ENCODE measurements around the gene IQGAP3. TPM values are rescaled to one million over a fixed set of nuclear protein-coding genes. Genes with fewer than 3 reads are reported as not detected.

The IQGAP3 gene
- total and polyA plus RNA-seq, 2 donors (not counting 1 experiment from before 2014, with no cell fraction given), result 2.7 to 16.0 TPM

DNA sequence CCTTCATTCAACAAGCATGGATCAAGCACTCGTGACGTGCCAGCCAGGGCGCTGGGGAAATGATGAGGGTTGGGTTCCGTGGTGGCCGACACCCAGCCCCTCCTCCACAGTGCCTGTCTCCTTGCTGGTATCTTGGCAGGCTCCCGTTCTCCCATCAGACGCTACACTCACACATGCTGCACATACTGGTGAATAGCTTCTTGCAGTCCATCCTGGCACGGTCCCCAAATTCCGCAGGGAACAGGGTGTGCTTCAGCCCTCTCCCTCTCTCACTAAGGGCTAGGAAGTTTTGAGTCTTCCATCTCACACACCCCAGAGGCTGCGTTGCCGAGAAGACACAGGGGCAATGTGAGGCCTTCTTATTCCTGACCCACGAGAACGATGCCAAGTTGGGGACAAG, 61.7 kb downstream of the IQGAP3 start:
- Histone ChIP-seq H3K79me2 (ENCODE audit: control insufficient read depth, insufficient read depth, low read length) (no peaks in the 10 kb centered on the region), H3K27ac (ENCODE audit: insufficient read depth, low read length) (peak overlapping the region; percentile 51), H3K4me3 (replicated peaks in 1 of 4; ENCODE audit: control extremely low read depth in 1 of 4, insufficient read depth in 1 of 4, low read depth in 3 of 4, low read length in 4 of 4) (peak overlapping the region in 1 of 4 experiments; percentile 8), H3K36me3 (ENCODE audit: control insufficient read depth, insufficient read depth, low read length) (no peaks in the 10 kb centered on the region), H3K4me2 (ENCODE audit: extremely low read depth, insufficient read depth, low read length) (peak overlapping the region; percentile 26), H4K20me1 (ENCODE audit: control insufficient read depth, extremely low read depth, insufficient read depth, low read length) (no peaks in the 10 kb centered on the region), H3K4me1 (ENCODE audit: control insufficient read depth, extremely low read depth, insufficient read depth, low read length) (peaks cover 20% of the 10 kb centered on the region), H2AFZ (ENCODE audit: low read length) (peak overlapping the region; percentile 23), H3K9me3 (ENCODE audit: control insufficient read depth, insufficient read depth, low read depth, low read length) (no peaks in the 10 kb centered on the region), H3K9ac (ENCODE audit: insufficient read depth, low read length) (no peak overlapping the region), H3K27me3 (ENCODE audit: control insufficient read depth, insufficient read depth, low read length) (no peaks in the 10 kb centered on the region)
- peak; percentile 88 to 96 for DNase-seq (ENCODE audit: low read depth in 2 of 2)
- TF ChIP-seq EZH2 (IDR thresholded peaks at IDR 0.05; ENCODE audit: low read length, missing control alignments), result no peak
- TF ChIP-seq, protein P1, sequence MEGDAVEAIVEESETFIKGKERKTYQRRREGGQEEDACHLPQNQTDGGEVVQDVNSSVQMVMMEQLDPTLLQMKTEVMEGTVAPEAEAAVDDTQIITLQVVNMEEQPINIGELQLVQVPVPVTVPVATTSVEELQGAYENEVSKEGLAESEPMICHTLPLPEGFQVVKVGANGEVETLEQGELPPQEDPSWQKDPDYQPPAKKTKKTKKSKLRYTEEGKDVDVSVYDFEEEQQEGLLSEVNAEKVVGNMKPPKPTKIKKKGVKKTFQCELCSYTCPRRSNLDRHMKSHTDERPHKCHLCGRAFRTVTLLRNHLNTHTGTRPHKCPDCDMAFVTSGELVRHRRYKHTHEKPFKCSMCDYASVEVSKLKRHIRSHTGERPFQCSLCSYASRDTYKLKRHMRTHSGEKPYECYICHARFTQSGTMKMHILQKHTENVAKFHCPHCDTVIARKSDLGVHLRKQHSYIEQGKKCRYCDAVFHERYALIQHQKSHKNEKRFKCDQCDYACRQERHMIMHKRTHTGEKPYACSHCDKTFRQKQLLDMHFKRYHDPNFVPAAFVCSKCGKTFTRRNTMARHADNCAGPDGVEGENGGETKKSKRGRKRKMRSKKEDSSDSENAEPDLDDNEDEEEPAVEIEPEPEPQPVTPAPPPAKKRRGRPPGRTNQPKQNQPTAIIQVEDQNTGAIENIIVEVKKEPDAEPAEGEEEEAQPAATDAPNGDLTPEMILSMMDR (conservative IDR thresholded peaks at IDR 0.05 in 1 of 2, IDR thresholded peaks at IDR 0.05 in 1 of 2; ENCODE audit: low read depth in 1 of 2, low read length in 2 of 2), result no peak

DNA sequence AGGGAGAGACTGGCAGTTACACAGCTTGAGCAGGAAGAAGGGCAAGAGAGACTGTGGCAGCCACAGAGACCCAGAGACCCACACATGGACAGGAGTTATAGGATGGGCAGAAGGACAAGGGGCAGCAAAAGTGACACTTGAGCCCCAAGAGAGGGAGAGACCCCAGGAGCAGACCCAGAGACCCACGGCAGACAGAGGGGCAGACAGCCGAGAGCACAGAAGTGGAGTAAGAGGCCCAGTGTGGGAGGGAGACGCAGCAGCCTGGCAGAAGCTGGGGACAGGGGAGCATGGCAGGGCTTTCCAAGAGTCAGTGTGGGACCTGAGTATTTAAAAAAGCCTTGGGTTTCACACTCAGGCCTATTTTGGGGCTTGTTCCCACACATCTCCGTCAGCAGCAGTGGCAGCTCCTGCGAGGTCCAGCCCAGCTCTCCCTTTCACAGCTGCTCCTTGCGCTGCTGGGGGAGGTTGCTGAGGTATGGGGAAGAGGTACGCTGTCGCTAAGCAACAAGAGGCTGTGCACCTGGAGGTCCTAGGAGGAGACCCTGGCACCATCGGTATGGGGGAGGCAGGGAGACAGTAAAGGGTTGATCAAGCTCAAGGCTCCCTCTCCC, 62.8 kb downstream of the IQGAP3 start:
- Histone ChIP-seq H3K4me3 (replicated peaks in 1 of 4; ENCODE audit: control extremely low read depth in 1 of 4, insufficient read depth in 1 of 4, low read depth in 3 of 4, low read length in 4 of 4) (no peak overlapping the region), H3K4me2 (ENCODE audit: extremely low read depth, insufficient read depth, low read length) (no peak overlapping the region), H2AFZ (ENCODE audit: low read length) (no peak overlapping the region), H3K27me3 (ENCODE audit: control insufficient read depth, insufficient read depth, low read length) (no peaks in the 10 kb centered on the region), H3K9me3 (ENCODE audit: control insufficient read depth, insufficient read depth, low read depth, low read length) (no peaks in the 10 kb centered on the region), H3K79me2 (ENCODE audit: control insufficient read depth, insufficient read depth, low read length) (no peaks in the 10 kb centered on the region), H3K27ac (ENCODE audit: insufficient read depth, low read length) (no peak overlapping the region), H4K20me1 (ENCODE audit: control insufficient read depth, extremely low read depth, insufficient read depth, low read length) (no peaks in the 10 kb centered on the region), H3K36me3 (ENCODE audit: control insufficient read depth, insufficient read depth, low read length) (no peaks in the 10 kb centered on the region), H3K9ac (ENCODE audit: insufficient read depth, low read length) (no peak overlapping the region), H3K4me1 (ENCODE audit: control insufficient read depth, extremely low read depth, insufficient read depth, low read length) (peaks cover 23% of the 10 kb centered on the region)
- TF ChIP-seq, protein P1 (conservative IDR thresholded peaks at IDR 0.05 in 1 of 2, IDR thresholded peaks at IDR 0.05 in 1 of 2; ENCODE audit: low read depth in 1 of 2, low read length in 2 of 2), result no peak
- TF ChIP-seq EZH2 (IDR thresholded peaks at IDR 0.05; ENCODE audit: low read length, missing control alignments), result no peak
- no peak for DNase-seq (ENCODE audit: low read depth in 2 of 2)

DNA sequence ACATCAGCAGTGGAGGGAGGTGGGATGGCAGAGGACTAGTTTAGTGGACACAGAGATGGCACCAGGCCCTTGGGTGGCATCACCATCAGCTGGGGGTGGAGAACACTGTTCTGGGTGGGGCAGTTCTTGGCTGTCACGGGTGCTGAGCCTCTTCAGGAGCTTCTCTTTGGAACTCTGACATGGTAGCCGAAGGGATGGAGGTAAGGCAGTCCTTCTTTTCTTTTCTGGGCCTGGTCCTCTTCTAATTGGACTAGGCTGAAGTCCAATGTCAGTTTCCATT, 63.5 kb downstream of the IQGAP3 start:
- H3K4me1 ChIP-seq (ENCODE audit: control insufficient read depth, extremely low read depth, insufficient read depth, low read length), result peaks cover 29% of the 10 kb centered on the region
- peak overlapping the region; percentile 10 for H2AFZ ChIP-seq (ENCODE audit: low read length)
- peak overlapping the region; percentile 68 for H3K27ac ChIP-seq (ENCODE audit: insufficient read depth, low read length)
- no peaks in the 10 kb centered on the region for H4K20me1 ChIP-seq (ENCODE audit: control insufficient read depth, extremely low read depth, insufficient read depth, low read length)
- H3K9me3 ChIP-seq (ENCODE audit: control insufficient read depth, insufficient read depth, low read depth, low read length), result no peaks in the 10 kb centered on the region
- peak overlapping the region; percentile 36 for H3K9ac ChIP-seq (ENCODE audit: insufficient read depth, low read length)
- no peak for DNase-seq (ENCODE audit: low read depth in 2 of 2)
- no peaks in the 10 kb centered on the region for H3K36me3 ChIP-seq (ENCODE audit: control insufficient read depth, insufficient read depth, low read length)
- H3K27me3 ChIP-seq (ENCODE audit: control insufficient read depth, insufficient read depth, low read length), result no peaks in the 10 kb centered on the region
- no peak for TF ChIP-seq EZH2 (IDR thresholded peaks at IDR 0.05; ENCODE audit: low read length, missing control alignments)
- TF ChIP-seq, protein P1 (conservative IDR thresholded peaks at IDR 0.05 in 1 of 2, IDR thresholded peaks at IDR 0.05 in 1 of 2; ENCODE audit: low read depth in 1 of 2, low read length in 2 of 2), result no peak
- no peaks in the 10 kb centered on the region for H3K79me2 ChIP-seq (ENCODE audit: control insufficient read depth, insufficient read depth, low read length)
- H3K4me2 ChIP-seq (ENCODE audit: extremely low read depth, insufficient read depth, low read length), result peak overlapping the region; percentile 30
- no peak overlapping the region for H3K4me3 ChIP-seq (replicated peaks in 1 of 4; ENCODE audit: control extremely low read depth in 1 of 4, insufficient read depth in 1 of 4, low read depth in 3 of 4, low read length in 4 of 4)
